GM12872 (cell line): Measurements from ENCODE around the gene FCRL5.

ENCODE experiments used
- TF ChIP-seq, protein P1 (sequence below): IDR thresholded peaks from 3 replicates; pipeline ENCODE4 v1.5.1; 2011; ENCODE audit warnings: low read depth, mild to moderate bottlenecking, low read length, moderate library complexity; ENCODE audit not compliant: insufficient read depth

Gene FCRL5

DNA sequence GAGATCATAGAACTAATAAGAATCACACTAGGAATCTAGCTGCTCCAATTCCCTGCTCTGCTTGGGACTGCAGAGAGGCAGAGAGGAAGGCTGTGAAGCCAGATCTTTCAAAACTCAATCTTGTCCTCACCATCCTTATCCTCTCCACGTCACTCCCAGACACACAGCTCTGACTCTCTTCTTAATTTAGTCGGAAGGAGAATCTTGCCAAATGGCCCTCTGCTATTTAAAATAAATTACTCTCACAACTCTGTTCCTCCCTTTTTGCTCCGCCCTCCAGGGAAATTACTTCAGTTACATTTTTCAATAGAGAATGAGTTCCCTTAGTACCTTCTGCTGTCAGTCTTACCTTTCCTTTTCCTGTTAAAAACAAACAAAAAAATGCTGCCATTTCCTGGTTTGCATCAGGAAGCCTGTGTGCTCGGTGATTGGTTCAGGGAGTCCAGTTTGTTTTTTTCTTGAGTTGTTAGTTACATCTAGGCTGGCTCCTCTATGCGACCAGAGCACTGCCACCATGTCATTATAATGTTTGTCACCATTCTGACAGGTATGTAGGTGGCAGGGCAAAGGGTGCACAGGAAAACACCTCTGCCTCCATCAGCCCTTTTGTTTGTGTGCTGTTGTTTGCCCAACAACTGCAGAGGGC is 80.1 kb downstream of the FCRL5 start:
- TF ChIP-seq, protein P1, sequence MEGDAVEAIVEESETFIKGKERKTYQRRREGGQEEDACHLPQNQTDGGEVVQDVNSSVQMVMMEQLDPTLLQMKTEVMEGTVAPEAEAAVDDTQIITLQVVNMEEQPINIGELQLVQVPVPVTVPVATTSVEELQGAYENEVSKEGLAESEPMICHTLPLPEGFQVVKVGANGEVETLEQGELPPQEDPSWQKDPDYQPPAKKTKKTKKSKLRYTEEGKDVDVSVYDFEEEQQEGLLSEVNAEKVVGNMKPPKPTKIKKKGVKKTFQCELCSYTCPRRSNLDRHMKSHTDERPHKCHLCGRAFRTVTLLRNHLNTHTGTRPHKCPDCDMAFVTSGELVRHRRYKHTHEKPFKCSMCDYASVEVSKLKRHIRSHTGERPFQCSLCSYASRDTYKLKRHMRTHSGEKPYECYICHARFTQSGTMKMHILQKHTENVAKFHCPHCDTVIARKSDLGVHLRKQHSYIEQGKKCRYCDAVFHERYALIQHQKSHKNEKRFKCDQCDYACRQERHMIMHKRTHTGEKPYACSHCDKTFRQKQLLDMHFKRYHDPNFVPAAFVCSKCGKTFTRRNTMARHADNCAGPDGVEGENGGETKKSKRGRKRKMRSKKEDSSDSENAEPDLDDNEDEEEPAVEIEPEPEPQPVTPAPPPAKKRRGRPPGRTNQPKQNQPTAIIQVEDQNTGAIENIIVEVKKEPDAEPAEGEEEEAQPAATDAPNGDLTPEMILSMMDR: no peak

DNA sequence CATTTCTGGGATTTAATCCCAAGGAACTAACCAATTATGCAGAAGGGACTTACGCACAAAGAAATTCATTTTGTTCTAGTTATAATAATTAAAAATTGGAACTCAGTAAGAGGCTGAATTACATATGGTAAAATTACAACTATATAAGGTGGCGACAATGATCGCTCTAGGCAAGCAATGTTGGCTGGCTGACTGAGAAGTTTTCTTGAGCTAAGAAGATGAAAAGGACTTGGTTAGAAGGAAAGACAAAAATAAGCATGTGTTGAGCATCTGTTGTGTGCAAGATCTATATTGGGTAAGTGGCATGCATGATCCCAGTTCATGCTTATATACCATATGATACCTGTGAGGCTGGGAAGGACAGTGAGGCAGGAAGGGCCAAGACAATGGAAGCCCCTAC is 80.8 kb downstream of the FCRL5 start:
- TF ChIP-seq, protein P1: no peak

DNA sequence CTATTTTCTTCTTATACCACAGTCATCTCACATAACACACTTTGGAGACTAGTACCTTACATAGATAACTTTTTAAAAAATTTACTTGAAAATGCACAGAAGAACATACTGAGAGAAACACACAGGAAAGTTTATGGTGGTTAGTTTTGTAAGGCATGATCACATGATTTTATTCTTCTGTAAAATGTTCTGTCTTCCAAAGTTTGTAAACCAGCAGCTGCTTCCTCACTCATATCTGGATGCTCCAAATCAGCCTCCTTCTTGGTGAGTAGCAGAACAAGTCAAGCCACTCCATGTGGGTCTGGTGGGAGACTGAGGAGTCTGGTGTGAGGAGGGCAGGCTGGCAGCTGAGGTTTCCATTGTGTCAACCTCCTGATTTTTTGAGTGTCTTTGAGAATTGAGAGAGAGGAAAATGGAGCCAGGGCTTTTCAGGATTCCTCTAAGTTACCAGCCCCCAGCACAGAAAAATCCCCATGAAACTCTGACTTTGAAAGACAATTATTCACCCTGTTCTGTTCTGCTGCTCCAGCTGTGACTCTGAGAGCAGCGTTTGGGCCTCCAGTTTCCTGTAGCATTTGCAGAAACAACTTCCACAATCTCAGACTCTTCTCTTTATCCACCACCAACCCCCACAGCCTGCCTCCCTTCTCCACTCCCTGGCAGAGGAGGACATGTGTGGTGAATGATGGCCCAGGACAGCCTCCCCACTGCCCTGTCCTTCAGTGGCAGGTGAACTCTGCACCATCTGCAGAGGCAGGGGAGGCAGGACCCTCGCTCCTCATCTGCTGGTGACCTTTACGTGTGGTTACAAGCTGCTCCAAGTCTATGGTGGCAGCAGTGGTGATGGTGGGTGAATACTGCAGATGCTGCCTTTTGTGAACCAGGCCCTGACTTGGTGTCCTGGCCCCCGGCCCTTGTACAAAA is 82.3 kb downstream of the FCRL5 start:
- TF ChIP-seq, protein P1: no peak

DNA sequence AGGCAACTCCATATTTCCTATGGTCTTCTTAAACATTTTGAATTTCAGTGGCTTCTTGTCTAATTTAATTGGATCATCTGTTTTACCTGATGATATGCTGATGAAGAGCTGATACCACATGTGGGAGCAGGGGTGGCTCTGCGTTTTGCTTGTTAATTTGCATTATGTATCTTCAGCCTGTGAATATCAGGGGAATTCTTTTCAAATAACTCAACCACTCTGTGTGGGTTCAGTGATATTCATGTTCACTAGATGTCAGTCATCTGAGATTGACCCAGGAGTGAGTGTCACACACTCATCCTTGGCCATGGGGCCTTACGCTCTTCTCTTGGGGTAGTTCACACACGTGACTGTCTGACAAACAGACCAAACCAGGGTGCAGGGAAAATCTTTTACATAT is 83.0 kb downstream of the FCRL5 start:
- TF ChIP-seq, protein P1: no peak

DNA sequence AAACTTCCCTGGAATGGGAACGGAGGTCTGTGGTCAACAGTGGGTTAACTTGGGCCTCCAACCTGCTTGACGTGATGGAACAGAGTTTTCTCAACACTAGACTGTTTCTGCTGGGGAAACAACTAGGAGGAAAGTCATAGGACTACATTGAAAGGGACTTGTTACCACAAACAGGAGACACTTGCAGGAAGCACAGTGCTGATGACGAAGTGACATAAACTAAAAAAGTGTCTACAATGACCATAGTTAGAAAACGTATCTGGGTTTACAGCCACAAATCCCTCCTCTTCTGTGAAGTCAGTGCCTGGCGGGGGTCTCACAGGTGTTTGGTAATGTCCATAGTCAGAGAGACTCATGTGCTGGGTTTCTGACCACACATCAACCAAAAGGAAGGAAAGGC is 86.3 kb downstream of the FCRL5 start:
- TF ChIP-seq, protein P1: no peak
